GM23338 (cell line): ENCODE measurements around the gene ACO2.

ENCODE experiments used
- CREB1 ChIP-seq: fragments of 250-450 bp; sonication (Bioruptor Pico); IDR thresholded peaks from 2 replicates; pipeline ENCODE4 v1.5.0; 2020; ENCODE audit warnings: low read depth, mild to moderate bottlenecking, moderate library complexity
- CTCF ChIP-seq, 2 experiments: fragments of 200-600 bp in 1 of 2; sonication (generic) in 1 of 2; conservative IDR thresholded peaks; 2 replicates each; pipeline versions ENCODE4 v1.5.1 to v1.6.1; 2016 to 2017; ENCODE audit warnings: antibody characterized with exemption in 2 of 2, low read depth in 2 of 2, mild to moderate bottlenecking in 2 of 2, moderate library complexity in 1 of 2
- EZH2 ChIP-seq: fragments of 200-600 bp; sonication (generic); IDR thresholded peaks from one replicate; pipeline ENCODE4 v1.8.0; 2017; ENCODE audit warnings: antibody characterized with exemption, mild to moderate bottlenecking, low read depth; ENCODE audit not compliant: unreplicated experiment
- JUNB ChIP-seq: IDR thresholded peaks from one replicate; pipeline ENCODE4 v1.6.1; 2016; ENCODE audit warnings: antibody characterized with exemption; ENCODE audit not compliant: unreplicated experiment
- POLR2AphosphoS5 ChIP-seq: IDR thresholded peaks from 2 replicates; pipeline ENCODE4 v1.6.1; 2016; ENCODE audit warnings: antibody characterized with exemption, low read depth
- REST ChIP-seq: IDR thresholded peaks from one replicate; pipeline ENCODE4 v1.6.1; 2018; ENCODE audit warnings: antibody characterized with exemption; ENCODE audit not compliant: unreplicated experiment

GRCh38 chr22:41563051-41563711, 94.3 kb downstream of the ACO2 start:
- TF ChIP-seq CTCF (conservative IDR thresholded peaks at IDR 0.05; ENCODE audit: low read depth in 2 of 2) (no peak), JUNB (no peak), EZH2 (no peak), REST (no peak), CREB1 (no peak), POLR2AphosphoS5 (no peak)
